Choroid plexus epithelial cell (primary cell): ENCODE results near the gene KRTAP13-4.
A peak's percentile ranks its signal among the peaks of the same experiment; 100 is the strongest.

Source experiments
- DNase-seq: peaks from one replicate; pipeline ENCODE4 v3.0.0-alpha.2; 2010; ENCODE audit warnings: low read depth
- H3K4me3 ChIP-seq: 2 replicates; pipeline ENCODE4 v1.5.1; 2011; ENCODE audit warnings: low read depth, mild to moderate bottlenecking, control low read depth, low read length, moderate library complexity
- TF ChIP-seq, protein P1 (sequence below): conservative IDR thresholded peaks from 2 replicates; pipeline ENCODE4 v1.5.1; 2011; ENCODE audit warnings: low read depth, mild to moderate bottlenecking, control low read depth, inconsistent platforms, low read length, moderate library complexity

Gene KRTAP13-4, protein sequence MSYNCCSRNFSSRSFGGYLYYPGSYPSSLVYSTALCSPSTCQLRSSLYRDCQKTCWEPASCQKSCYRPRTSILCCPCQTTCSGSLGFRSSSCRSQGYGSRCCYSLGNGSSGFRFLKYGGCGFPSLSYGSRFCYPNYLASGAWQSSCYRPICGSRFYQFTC

DNA sequence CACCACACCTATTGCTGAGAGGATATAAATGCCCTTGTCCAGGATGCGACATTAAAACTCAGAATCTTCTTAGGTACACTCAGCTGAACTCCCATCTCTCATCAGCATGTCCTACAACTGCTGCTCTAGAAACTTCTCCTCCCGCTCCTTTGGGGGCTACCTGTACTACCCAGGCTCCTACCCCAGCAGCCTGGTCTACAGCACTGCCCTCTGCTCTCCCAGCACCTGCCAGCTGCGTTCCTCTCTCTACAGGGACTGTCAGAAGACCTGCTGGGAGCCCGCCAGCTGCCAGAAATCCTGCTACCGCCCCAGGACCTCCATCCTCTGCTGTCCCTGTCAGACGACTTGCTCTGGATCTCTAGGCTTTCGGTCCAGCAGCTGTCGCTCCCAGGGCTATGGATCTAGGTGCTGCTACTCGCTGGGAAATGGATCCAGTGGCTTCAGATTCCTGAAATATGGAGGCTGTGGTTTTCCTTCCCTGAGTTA is at the start of gene KRTAP13-4:
Gene KRTAP13-4, plus strand, starts transcription at position 51 of the 486 bp plus-strand sequence. Its CDS starts 56 bp downstream, at position 107.
- H3K4me3 ChIP-seq = no peak within 1 kb of the TSS
- no peak for DNase-seq
- TF ChIP-seq, protein P1, sequence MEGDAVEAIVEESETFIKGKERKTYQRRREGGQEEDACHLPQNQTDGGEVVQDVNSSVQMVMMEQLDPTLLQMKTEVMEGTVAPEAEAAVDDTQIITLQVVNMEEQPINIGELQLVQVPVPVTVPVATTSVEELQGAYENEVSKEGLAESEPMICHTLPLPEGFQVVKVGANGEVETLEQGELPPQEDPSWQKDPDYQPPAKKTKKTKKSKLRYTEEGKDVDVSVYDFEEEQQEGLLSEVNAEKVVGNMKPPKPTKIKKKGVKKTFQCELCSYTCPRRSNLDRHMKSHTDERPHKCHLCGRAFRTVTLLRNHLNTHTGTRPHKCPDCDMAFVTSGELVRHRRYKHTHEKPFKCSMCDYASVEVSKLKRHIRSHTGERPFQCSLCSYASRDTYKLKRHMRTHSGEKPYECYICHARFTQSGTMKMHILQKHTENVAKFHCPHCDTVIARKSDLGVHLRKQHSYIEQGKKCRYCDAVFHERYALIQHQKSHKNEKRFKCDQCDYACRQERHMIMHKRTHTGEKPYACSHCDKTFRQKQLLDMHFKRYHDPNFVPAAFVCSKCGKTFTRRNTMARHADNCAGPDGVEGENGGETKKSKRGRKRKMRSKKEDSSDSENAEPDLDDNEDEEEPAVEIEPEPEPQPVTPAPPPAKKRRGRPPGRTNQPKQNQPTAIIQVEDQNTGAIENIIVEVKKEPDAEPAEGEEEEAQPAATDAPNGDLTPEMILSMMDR = no peak

DNA sequence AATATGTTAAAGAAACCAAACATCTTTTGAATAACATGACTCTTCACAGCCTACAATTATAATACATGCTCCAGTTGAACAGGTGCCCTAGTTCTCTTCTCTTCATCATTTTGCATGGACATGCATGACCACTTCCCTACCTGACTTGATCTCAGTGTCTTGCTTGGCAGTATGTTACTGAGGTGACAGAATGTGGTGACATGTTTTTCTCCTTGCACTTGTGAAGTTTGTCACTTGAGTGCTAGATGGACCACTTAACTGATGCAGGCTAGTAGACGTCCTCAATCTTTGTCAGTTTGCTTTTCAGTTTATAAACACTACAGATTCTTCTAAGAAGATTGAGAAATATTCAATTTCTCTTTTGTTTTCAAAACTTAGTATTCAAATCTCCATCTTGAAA is 47.8 kb upstream of the KRTAP13-4 start:
- TF ChIP-seq, protein P1 = no peak
- DNase-seq = no peak
- no peak overlapping the region for H3K4me3 ChIP-seq

DNA sequence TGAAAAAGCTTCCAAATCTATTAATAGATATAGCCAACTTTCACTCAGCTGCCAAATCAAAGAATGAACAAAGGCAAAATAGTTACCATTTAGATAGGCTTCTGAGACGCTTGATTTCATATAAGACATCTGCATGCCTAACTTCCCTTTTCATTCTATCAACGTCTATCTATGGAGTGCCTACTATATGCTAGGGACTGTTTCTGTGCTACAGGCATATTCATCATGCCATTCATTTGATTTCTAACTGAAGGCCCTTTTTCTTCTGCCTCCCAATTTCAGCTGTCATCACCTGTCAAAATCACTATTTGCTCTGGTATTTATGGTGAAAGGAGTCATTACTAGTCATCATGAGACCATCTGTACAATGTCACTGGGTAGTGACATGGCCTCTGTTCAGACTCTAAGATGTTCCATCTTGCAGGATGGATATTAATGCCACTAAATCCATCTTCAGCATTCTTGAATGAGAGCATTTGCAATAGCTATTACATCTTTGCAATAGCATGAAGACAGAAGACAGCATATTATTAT is 38.5 kb upstream of the KRTAP13-4 start:
- TF ChIP-seq, protein P1 = no peak
- H3K4me3 ChIP-seq = no peak overlapping the region

DNA sequence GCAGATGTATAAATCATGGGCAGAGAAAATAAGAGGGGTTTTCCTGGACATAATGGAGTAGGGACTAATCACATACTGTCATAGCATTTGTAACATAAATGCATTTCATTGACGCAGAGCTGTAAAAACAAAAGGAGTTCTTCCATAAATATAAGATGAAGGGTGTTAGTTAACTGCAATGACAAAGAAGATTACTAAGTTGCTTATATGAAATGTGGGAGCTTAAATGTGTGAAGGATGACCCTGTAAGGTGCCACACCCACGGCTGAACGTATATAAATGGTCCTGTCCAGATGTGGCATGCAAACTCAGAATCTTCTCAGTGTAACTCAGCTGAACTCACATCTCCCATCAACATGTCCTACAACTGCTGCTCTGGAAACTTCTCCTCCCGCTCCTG is 34.3 kb upstream of the KRTAP13-4 start, which contains the start of gene KRTAP13-1:
Gene KRTAP13-1, plus strand, starts transcription at position 301 of the 400 bp plus-strand sequence. Its CDS starts 56 bp downstream, at position 357.
- H3K4me3 ChIP-seq = no peak within 1 kb of the TSS
- TF ChIP-seq, protein P1 = no peak
- DNase-seq = no peak

More for the DNA sequence above, 38.5 kb upstream of the KRTAP13-4 start:
- DNase-seq = no peak

- H3K4me3 ChIP-seq = no peak overlapping the region
- peak; percentile 84 for DNase-seq
Measured at GRCh38 chr21:30408782-30409494, 21.1 kb upstream of the KRTAP13-4 start.

DNA sequence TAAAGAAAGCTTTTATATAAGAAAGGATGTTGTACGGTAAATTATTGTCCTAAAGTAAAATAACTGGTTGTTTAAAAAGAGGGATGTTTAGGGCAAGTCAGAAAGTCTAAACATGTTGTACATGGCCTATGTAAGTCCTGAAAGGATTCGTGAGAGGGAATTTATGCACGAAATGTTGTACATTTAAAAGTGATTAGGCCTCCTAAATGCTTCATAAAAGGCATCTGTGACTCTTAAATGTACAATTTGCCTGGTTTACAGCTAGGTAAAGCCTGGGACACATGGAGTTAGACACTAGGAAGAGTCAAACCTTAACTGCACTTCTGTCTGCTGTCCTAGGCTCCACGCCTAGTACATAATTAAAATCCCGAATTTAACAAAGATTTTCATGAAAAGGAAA is 14.0 kb upstream of the KRTAP13-4 start:
- TF ChIP-seq, protein P1 = no peak
- no peak overlapping the region for H3K4me3 ChIP-seq
- no peak for DNase-seq

More at GRCh38 chr21:30408782-30409494, 21.1 kb upstream of the KRTAP13-4 start:
- TF ChIP-seq, protein P1 = peak; percentile 66
